ENCODE measurements around the gene FAAP20. TPM values are rescaled to one million over a fixed set of nuclear protein-coding genes. Genes with fewer than 3 reads are reported as not detected.
A peak's percentile ranks its signal among the peaks of the same experiment; 100 is the strongest.

The FAAP20 gene
- total and polyA plus RNA-seq, 9 of the 15 experiments (the other 6 are each of a cell fraction or from before 2014, with no cell fraction given): 0.58 to 143 (median 9.9) TPM

DNA sequence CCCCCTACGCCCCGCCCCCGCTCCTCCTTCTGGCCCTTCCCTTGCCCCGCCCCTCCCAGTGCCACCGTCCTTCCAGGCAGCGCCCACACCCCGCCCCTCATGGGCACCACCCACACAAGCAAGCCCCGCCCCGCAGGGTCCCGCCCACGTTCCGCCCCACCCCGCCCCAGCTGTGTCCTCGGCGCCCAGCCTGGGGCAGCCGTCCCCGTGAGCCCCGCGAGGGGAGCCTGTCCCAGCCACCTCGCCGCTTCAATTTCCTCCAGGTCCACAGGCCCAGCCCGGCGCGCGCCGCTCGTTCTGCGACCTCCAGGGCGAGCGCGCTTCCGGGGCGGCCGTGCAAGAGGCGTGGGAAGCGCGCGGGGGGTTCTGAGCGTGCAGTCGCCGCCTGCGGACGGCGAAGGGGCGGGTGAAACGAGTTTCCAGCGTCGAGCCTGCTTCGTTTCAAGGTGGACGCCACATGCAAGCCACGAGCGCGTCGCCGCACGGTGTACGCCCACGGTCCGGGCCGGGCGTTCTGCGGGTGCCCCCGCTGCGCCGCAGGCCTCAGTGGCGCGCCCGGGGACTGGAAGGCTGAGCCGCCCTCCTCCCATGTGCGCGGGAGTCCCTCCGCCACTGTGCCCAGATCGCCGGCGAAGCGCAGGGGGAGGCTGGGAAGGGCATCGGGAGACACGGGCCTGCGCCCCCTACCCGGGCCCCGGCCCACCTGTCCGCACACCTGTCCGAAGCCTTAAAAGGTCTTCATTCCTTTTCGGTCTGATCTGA is 10.8 kb upstream of the FAAP20 start (continued):
- TF ChIP-seq, protein P1, sequence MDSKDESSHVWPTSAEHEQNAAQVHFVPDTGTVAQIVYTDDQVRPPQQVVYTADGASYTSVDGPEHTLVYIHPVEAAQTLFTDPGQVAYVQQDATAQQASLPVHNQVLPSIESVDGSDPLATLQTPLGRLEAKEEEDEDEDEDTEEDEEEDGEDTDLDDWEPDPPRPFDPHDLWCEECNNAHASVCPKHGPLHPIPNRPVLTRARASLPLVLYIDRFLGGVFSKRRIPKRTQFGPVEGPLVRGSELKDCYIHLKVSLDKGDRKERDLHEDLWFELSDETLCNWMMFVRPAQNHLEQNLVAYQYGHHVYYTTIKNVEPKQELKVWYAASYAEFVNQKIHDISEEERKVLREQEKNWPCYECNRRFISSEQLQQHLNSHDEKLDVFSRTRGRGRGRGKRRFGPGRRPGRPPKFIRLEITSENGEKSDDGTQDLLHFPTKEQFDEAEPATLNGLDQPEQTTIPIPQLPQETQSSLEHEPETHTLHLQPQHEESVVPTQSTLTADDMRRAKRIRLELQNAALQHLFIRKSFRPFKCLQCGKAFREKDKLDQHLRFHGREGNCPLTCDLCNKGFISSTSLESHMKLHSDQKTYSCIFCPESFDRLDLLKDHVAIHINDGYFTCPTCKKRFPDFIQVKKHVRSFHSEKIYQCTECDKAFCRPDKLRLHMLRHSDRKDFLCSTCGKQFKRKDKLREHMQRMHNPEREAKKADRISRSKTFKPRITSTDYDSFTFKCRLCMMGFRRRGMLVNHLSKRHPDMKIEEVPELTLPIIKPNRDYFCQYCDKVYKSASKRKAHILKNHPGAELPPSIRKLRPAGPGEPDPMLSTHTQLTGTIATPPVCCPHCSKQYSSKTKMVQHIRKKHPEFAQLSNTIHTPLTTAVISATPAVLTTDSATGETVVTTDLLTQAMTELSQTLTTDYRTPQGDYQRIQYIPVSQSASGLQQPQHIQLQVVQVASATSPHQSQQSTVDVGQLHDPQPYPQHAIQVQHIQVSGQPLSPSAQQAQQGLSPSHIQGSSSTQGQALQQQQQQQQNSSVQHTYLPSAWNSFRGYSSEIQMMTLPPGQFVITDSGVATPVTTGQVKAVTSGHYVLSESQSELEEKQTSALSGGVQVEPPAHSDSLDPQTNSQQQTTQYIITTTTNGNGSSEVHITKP (IDR thresholded peaks at IDR 0.05; ENCODE audit: partially characterized antibody): peak; percentile 73
- TF ChIP-seq PML (IDR thresholded peaks at IDR 0.05; ENCODE audit: low read length) (no peak), ZNF165 (CRISPR knock-in tag; IDR thresholded peaks at IDR 0.05; ENCODE audit: borderline replicate concordance) (peak; percentile 51; the same call in 1 of the 2 replicates), NR4A1 (CRISPR knock-in tag; IDR thresholded peaks at IDR 0.05) (0 out of 2 replicates have a peak, but pooled peaks have one; percentile 78), NR4A1 (tag; IDR thresholded peaks at IDR 0.05) (peak; percentile 78; the same call in 1 of the 2 replicates), NCOA4 (IDR thresholded peaks at IDR 0.05; ENCODE audit: partially characterized antibody) (no peak), ZNF347 (CRISPR knock-in tag; IDR thresholded peaks at IDR 0.05; ENCODE audit: low read depth) (no peak), ZNF79 (CRISPR knock-in tag; IDR thresholded peaks at IDR 0.05; ENCODE audit: low read depth) (no peak), RBM14 (IDR thresholded peaks at IDR 0.05; ENCODE audit: borderline replicate concordance, insufficient read depth, low read depth, low read length) (0 out of 2 replicates have a peak, but pooled peaks have one; percentile 76), ZNF584 (CRISPR knock-in tag; IDR thresholded peaks at IDR 0.05; ENCODE audit: low read depth) (no peak), ZNF695 (CRISPR knock-in tag; IDR thresholded peaks at IDR 0.05) (no peak), NFE2 (IDR thresholded peaks at IDR 0.05; ENCODE audit: low read depth) (no peak), RFX7 (CRISPR knock-in tag; IDR thresholded peaks at IDR 0.05) (no peak)
- TF ChIP-seq, protein P2, sequence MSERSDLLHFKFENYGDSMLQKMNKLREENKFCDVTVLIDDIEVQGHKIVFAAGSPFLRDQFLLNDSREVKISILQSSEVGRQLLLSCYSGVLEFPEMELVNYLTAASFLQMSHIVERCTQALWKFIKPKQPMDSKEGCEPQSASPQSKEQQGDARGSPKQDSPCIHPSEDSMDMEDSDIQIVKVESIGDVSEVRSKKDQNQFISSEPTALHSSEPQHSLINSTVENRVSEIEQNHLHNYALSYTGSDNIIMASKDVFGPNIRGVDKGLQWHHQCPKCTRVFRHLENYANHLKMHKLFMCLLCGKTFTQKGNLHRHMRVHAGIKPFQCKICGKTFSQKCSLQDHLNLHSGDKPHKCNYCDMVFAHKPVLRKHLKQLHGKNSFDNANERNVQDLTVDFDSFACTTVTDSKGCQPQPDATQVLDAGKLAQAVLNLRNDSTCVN (CRISPR knock-in tag; IDR thresholded peaks at IDR 0.05): peak; percentile 80; the same call in 1 of the 2 replicates
- TF ChIP-seq, protein P3, sequence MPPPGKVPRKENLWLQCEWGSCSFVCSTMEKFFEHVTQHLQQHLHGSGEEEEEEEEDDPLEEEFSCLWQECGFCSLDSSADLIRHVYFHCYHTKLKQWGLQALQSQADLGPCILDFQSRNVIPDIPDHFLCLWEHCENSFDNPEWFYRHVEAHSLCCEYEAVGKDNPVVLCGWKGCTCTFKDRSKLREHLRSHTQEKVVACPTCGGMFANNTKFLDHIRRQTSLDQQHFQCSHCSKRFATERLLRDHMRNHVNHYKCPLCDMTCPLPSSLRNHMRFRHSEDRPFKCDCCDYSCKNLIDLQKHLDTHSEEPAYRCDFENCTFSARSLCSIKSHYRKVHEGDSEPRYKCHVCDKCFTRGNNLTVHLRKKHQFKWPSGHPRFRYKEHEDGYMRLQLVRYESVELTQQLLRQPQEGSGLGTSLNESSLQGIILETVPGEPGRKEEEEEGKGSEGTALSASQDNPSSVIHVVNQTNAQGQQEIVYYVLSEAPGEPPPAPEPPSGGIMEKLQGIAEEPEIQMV (tag; conservative IDR thresholded peaks at IDR 0.05; ENCODE audit: low read depth): no peak
